ENCODE data around the gene REV3L. TPM values are rescaled to one million over a fixed set of nuclear protein-coding genes. Genes with fewer than 3 reads are reported as not detected.

REV3L gene
- total RNA-seq, 1 experiment from 2014 or later = 12.8 TPM

DNA sequence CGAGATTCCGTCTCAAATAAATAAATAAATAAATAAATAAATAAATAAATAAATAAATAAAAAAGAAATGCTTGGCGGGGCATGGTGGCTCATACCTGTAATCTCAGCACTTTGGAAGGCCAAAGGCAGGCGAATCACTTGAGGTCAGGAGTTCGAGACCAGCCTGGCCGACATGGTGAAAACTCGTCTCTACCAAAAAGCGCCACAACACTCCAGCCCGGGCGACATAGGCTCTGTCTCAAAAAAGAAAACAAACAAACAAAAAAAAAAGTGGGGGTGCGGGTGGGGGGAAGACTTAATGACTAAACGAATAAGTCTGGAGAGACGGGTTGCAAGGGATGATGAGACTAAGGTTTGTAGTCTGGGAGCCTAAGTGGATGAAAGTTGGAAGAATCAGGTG is 225.0 kb downstream of the REV3L start:
- H3K79me2 ChIP-seq (ENCODE audit: insufficient read depth, low read length) = peaks cover 28% of the 10 kb centered on the region
- no peak overlapping the region for H3K4me2 ChIP-seq (ENCODE audit: low read length)
- TF ChIP-seq ELF1 (IDR thresholded peaks at IDR 0.05; ENCODE audit: borderline replicate concordance, low read depth) (no peak), CBX3 (IDR thresholded peaks at IDR 0.05; ENCODE audit: low read depth) (no peak), JUND (IDR thresholded peaks at IDR 0.05) (no peak), RAD21 (IDR thresholded peaks at IDR 0.05; ENCODE audit: low read depth) (no peak), YY1 (IDR thresholded peaks at IDR 0.05; ENCODE audit: extremely low read depth, insufficient replicate concordance, low read depth, low read length) (no peak), EGR1 (IDR thresholded peaks at IDR 0.05; ENCODE audit: low read depth) (no peak), POLR2AphosphoS5 (IDR thresholded peaks at IDR 0.05; ENCODE audit: low read depth, low read length) (no peak), SP1 (IDR thresholded peaks at IDR 0.05; ENCODE audit: low read depth) (no peak), SRF (IDR thresholded peaks at IDR 0.05; ENCODE audit: low read depth) (no peak), ZNF274 (IDR thresholded peaks at IDR 0.05; ENCODE audit: low read depth, low read length) (no peak), EZH2 (IDR thresholded peaks at IDR 0.05) (no peak), ZFX (IDR thresholded peaks at IDR 0.05) (no peak)
- TF ChIP-seq, protein P1, sequence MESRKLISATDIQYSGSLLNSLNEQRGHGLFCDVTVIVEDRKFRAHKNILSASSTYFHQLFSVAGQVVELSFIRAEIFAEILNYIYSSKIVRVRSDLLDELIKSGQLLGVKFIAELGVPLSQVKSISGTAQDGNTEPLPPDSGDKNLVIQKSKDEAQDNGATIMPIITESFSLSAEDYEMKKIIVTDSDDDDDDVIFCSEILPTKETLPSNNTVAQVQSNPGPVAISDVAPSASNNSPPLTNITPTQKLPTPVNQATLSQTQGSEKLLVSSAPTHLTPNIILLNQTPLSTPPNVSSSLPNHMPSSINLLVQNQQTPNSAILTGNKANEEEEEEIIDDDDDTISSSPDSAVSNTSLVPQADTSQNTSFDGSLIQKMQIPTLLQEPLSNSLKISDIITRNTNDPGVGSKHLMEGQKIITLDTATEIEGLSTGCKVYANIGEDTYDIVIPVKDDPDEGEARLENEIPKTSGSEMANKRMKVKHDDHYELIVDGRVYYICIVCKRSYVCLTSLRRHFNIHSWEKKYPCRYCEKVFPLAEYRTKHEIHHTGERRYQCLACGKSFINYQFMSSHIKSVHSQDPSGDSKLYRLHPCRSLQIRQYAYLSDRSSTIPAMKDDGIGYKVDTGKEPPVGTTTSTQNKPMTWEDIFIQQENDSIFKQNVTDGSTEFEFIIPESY (IDR thresholded peaks at IDR 0.05; ENCODE audit: extremely low read depth, insufficient replicate concordance, low read length) = no peak
- TF ChIP-seq, protein P2, sequence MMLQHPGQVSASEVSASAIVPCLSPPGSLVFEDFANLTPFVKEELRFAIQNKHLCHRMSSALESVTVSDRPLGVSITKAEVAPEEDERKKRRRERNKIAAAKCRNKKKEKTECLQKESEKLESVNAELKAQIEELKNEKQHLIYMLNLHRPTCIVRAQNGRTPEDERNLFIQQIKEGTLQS (IDR thresholded peaks at IDR 0.05) = no peak
- TF ChIP-seq, protein P3, sequence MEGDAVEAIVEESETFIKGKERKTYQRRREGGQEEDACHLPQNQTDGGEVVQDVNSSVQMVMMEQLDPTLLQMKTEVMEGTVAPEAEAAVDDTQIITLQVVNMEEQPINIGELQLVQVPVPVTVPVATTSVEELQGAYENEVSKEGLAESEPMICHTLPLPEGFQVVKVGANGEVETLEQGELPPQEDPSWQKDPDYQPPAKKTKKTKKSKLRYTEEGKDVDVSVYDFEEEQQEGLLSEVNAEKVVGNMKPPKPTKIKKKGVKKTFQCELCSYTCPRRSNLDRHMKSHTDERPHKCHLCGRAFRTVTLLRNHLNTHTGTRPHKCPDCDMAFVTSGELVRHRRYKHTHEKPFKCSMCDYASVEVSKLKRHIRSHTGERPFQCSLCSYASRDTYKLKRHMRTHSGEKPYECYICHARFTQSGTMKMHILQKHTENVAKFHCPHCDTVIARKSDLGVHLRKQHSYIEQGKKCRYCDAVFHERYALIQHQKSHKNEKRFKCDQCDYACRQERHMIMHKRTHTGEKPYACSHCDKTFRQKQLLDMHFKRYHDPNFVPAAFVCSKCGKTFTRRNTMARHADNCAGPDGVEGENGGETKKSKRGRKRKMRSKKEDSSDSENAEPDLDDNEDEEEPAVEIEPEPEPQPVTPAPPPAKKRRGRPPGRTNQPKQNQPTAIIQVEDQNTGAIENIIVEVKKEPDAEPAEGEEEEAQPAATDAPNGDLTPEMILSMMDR (IDR thresholded peaks at IDR 0.05 in 2 of 3, conservative IDR thresholded peaks at IDR 0.05 in 1 of 3; ENCODE audit: borderline replicate concordance in 1 of 3, insufficient read depth in 1 of 3, low read depth in 2 of 3, low read length in 2 of 3) = no peak
- TF ChIP-seq, protein P4, sequence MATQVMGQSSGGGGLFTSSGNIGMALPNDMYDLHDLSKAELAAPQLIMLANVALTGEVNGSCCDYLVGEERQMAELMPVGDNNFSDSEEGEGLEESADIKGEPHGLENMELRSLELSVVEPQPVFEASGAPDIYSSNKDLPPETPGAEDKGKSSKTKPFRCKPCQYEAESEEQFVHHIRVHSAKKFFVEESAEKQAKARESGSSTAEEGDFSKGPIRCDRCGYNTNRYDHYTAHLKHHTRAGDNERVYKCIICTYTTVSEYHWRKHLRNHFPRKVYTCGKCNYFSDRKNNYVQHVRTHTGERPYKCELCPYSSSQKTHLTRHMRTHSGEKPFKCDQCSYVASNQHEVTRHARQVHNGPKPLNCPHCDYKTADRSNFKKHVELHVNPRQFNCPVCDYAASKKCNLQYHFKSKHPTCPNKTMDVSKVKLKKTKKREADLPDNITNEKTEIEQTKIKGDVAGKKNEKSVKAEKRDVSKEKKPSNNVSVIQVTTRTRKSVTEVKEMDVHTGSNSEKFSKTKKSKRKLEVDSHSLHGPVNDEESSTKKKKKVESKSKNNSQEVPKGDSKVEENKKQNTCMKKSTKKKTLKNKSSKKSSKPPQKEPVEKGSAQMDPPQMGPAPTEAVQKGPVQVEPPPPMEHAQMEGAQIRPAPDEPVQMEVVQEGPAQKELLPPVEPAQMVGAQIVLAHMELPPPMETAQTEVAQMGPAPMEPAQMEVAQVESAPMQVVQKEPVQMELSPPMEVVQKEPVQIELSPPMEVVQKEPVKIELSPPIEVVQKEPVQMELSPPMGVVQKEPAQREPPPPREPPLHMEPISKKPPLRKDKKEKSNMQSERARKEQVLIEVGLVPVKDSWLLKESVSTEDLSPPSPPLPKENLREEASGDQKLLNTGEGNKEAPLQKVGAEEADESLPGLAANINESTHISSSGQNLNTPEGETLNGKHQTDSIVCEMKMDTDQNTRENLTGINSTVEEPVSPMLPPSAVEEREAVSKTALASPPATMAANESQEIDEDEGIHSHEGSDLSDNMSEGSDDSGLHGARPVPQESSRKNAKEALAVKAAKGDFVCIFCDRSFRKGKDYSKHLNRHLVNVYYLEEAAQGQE (IDR thresholded peaks at IDR 0.05; ENCODE audit: low read depth) = no peak
- TF ChIP-seq, protein P5, sequence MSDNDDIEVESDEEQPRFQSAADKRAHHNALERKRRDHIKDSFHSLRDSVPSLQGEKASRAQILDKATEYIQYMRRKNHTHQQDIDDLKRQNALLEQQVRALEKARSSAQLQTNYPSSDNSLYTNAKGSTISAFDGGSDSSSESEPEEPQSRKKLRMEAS (IDR thresholded peaks at IDR 0.05) = no peak
- ATAC-seq = no peak
- H3K27me3 ChIP-seq (ENCODE audit: insufficient read depth, low read length) = no peaks in the 10 kb centered on the region
- no peaks in the 10 kb centered on the region for H3K9me3 ChIP-seq (ENCODE audit: control insufficient read depth in 1 of 2, insufficient read depth in 1 of 2, low read depth in 1 of 2, low read length in 2 of 2)
- H3K4me3 ChIP-seq (replicated peaks in 1 of 2; ENCODE audit: low read depth in 1 of 2, low read length in 2 of 2) = no peak overlapping the region
- H2AFZ ChIP-seq (ENCODE audit: low read depth, low read length, poor library complexity, severe bottlenecking) = peak overlapping the region; percentile 75
- ChIA-PET RAD21 (ENCODE audit: low non-redundant PET in 1 of 2, low total read pairs in 2 of 2, uncharacterized antibody in 2 of 2, unreplicated experiment in 2 of 2) (no interaction called here), POLR2A (no interaction called here), CTCF (interaction anchor here (1.4 to 2.3 kb wide), 4 partner anchors 49 to 452 kb away, joined by 3 to 25 read pairs (median 16); no protein-coding TSS in a partner anchor)
- no peak overlapping the region for H3K27ac ChIP-seq (ENCODE audit: low read depth, low read length)
- no peak for DNase-seq (ENCODE audit: low read depth, low spot score)
- intact Hi-C loops (cut with micrococcal nuclease) = loop anchor here (2.0 to 5.0 kb wide), 3 partner anchors 221 to 729 kb away; no protein-coding TSS in a partner anchor
- H3K36me3 ChIP-seq (ENCODE audit: control insufficient read depth in 1 of 2, insufficient read depth in 2 of 2, low read length in 2 of 2) = no peaks in the 10 kb centered on the region
- H3K4me1 ChIP-seq (ENCODE audit: control insufficient read depth in 1 of 2, insufficient read depth in 2 of 2, low read length in 2 of 2) = peaks cover 10 to 32% of the 10 kb centered on the region in 2 experiments
- H3K9ac ChIP-seq (ENCODE audit: low read length) = no peak overlapping the region
- no peaks in the 10 kb centered on the region for H3K9me2 ChIP-seq (ENCODE audit: insufficient read depth)
- BruUV-seq (replicated peaks) = no TSS peak
- no peaks in the 10 kb centered on the region for H4K20me1 ChIP-seq (ENCODE audit: insufficient read depth)
